Measurements from ENCODE around the gene SNTG2. TPM values are rescaled to one million over a fixed set of nuclear protein-coding genes. Genes with fewer than 3 reads are reported as not detected.
A peak's percentile ranks its signal among the peaks of the same experiment; 100 is the strongest.

SNTG2 gene
- total RNA-seq, 1 donor from 2014 or later = 7.7 TPM

GRCh38 chr2:1299043-1299442 is 348.4 kb downstream of the SNTG2 start:
- Mint-ChIP-seq H3K4me3 (ENCODE audit: unreplicated experiment) (no peak overlapping the region), H3K27me3 (ENCODE audit: unreplicated experiment) (no peaks in the 10 kb centered on the region), H3K36me3 (ENCODE audit: unreplicated experiment) (no peaks in the 10 kb centered on the region), H3K27ac (ENCODE audit: unreplicated experiment) (no peak overlapping the region), H3K4me1 (ENCODE audit: low read depth, unreplicated experiment) (peaks cover 4% of the 10 kb centered on the region), H3K9me3 (ENCODE audit: unreplicated experiment) (peaks cover 2% of the 10 kb centered on the region)
- DNase-seq = no peak
- TF ChIP-seq, protein P1, sequence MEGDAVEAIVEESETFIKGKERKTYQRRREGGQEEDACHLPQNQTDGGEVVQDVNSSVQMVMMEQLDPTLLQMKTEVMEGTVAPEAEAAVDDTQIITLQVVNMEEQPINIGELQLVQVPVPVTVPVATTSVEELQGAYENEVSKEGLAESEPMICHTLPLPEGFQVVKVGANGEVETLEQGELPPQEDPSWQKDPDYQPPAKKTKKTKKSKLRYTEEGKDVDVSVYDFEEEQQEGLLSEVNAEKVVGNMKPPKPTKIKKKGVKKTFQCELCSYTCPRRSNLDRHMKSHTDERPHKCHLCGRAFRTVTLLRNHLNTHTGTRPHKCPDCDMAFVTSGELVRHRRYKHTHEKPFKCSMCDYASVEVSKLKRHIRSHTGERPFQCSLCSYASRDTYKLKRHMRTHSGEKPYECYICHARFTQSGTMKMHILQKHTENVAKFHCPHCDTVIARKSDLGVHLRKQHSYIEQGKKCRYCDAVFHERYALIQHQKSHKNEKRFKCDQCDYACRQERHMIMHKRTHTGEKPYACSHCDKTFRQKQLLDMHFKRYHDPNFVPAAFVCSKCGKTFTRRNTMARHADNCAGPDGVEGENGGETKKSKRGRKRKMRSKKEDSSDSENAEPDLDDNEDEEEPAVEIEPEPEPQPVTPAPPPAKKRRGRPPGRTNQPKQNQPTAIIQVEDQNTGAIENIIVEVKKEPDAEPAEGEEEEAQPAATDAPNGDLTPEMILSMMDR (IDR thresholded peaks at IDR 0.05; ENCODE audit: partially characterized antibody, unreplicated experiment) = no peak

GRCh38 chr2:1300284-1300683 is 349.6 kb downstream of the SNTG2 start:
- no peak for DNase-seq
- Mint-ChIP-seq H3K27me3 (ENCODE audit: unreplicated experiment) (peaks cover 1% of the 10 kb centered on the region), H3K27ac (ENCODE audit: unreplicated experiment) (no peak overlapping the region), H3K4me1 (ENCODE audit: low read depth, unreplicated experiment) (peaks cover 7% of the 10 kb centered on the region), H3K36me3 (ENCODE audit: unreplicated experiment) (no peaks in the 10 kb centered on the region), H3K4me3 (ENCODE audit: unreplicated experiment) (no peak overlapping the region), H3K9me3 (ENCODE audit: unreplicated experiment) (peaks cover 2% of the 10 kb centered on the region)
- TF ChIP-seq, protein P1 (IDR thresholded peaks at IDR 0.05; ENCODE audit: partially characterized antibody, unreplicated experiment) = no peak

DNA sequence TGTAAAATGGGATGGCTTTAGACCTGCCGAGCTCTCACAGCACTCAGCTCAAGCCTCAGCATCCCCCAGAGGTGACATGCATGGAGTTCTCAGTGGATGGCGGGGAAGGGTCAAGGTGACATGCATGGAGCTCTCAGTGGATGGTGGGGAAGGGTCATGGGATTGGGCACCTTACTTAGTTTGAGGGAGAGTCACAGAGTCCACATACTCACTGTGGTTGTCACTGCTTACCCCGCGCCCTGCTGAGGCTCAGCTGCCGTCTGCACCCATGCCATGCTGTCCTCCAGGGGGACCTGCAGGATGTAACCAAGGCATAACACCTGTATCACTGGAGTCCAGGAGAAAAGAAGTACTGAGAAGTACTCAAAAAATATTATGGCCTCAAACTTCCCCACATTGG is 350.4 kb downstream of the SNTG2 start:
- H3K4me1 Mint-ChIP-seq (ENCODE audit: low read depth, unreplicated experiment) = peaks cover 15% of the 10 kb centered on the region
- H3K27me3 Mint-ChIP-seq (ENCODE audit: unreplicated experiment) = peaks cover 3% of the 10 kb centered on the region
- H3K27ac Mint-ChIP-seq (ENCODE audit: unreplicated experiment) = no peak overlapping the region
- TF ChIP-seq, protein P1 (IDR thresholded peaks at IDR 0.05; ENCODE audit: partially characterized antibody, unreplicated experiment) = no peak
- H3K36me3 Mint-ChIP-seq (ENCODE audit: unreplicated experiment) = no peaks in the 10 kb centered on the region
- DNase-seq = no peak
- H3K9me3 Mint-ChIP-seq (ENCODE audit: unreplicated experiment) = peaks cover 2% of the 10 kb centered on the region
- no peak overlapping the region for H3K4me3 Mint-ChIP-seq (ENCODE audit: unreplicated experiment)

DNA sequence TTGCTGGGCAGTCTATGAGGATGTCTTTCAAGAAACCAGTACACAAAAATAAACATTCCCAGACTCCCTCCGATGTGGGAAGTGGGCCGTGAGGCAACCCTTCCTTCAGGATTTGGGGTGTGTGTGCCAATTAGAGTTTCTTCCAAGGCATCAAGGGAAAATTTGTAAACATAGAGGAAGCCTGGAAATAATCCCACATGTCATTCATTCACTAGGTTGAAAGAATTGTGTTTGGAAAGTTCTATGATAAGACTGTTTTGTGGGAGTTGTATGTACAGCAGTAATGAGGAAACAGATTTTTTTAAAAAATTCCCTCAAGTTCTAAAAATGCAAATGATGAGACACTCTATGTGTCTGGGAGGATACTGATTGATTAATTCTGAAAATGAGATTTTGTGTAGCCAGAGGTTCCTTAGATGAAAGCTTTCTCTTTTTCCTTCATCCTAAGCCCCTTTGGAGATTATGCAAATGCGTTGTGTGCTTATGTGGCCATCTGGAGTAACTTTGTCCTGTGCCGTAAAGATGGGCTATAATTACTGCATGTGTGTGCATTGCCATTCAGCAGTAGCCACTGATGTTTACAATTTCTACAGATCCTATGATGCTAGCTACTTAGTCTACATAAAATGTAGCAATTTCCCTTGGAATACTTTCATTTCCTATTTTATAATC is 354.8 kb downstream of the SNTG2 start:
- DNase-seq = no peak
- H3K4me1 Mint-ChIP-seq (ENCODE audit: low read depth, unreplicated experiment) = peaks cover 25% of the 10 kb centered on the region
- peak overlapping the region; percentile 13 for H3K4me3 Mint-ChIP-seq (ENCODE audit: unreplicated experiment)
- peak overlapping the region; percentile 90 for H3K27ac Mint-ChIP-seq (ENCODE audit: unreplicated experiment)
- H3K27me3 Mint-ChIP-seq (ENCODE audit: unreplicated experiment) = peaks cover 12% of the 10 kb centered on the region
- TF ChIP-seq, protein P1 (IDR thresholded peaks at IDR 0.05; ENCODE audit: partially characterized antibody, unreplicated experiment) = no peak
- no peaks in the 10 kb centered on the region for H3K36me3 Mint-ChIP-seq (ENCODE audit: unreplicated experiment)
- peaks cover 11% of the 10 kb centered on the region for H3K9me3 Mint-ChIP-seq (ENCODE audit: unreplicated experiment)

DNA sequence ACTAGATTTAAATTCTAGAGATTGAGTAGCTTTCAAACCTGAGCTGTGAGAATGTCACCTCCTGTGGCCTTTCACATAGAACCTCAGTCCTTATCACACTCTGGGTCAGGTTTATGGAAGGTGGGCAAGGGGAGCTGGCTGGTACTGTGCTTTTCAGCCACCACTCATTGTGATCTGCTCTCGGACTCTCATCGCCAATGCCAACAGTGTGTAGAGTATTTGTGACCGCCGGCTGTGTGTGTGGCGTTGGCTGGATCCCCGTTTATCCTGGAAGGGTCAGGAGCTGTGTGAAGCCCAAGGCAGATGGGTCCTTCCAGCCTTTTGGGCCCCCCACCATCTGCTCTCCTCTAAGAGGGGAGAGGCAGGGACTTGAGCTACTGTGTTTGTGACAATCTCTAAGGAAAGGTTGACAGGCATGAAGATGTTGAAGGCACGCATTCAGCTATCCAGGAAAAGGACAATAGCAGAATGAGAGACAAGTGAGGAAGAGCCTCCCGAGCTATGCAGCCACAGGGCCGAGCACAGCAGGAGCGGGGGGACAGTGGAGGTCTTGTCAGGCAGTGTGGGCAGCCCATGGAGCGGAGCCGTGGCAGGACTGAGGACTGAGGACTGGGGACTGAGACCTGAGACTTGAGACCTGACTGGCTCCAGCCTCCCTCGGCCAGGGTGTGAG is 355.5 kb downstream of the SNTG2 start:
- Mint-ChIP-seq H3K9me3 (ENCODE audit: unreplicated experiment) (peaks cover 9% of the 10 kb centered on the region), H3K4me1 (ENCODE audit: low read depth, unreplicated experiment) (peaks cover 25% of the 10 kb centered on the region), H3K27ac (ENCODE audit: unreplicated experiment) (peak overlapping the region; percentile 90)

More for the DNA sequence above, 355.5 kb downstream of the SNTG2 start:
- Mint-ChIP-seq H3K27me3 (ENCODE audit: unreplicated experiment) (peaks cover 12% of the 10 kb centered on the region), H3K36me3 (ENCODE audit: unreplicated experiment) (no peaks in the 10 kb centered on the region), H3K4me3 (ENCODE audit: unreplicated experiment) (peak overlapping the region; percentile 47)
- TF ChIP-seq, protein P1 (IDR thresholded peaks at IDR 0.05; ENCODE audit: partially characterized antibody, unreplicated experiment) = no peak
- DNase-seq = no peak

All from glutamatergic neuron (in vitro differentiated cells).